HEK293 (cell line): ENCODE data around the gene CNRIP1.

Experiments
- KLF10 ChIP-seq: fragments of 450-650 bp; IDR thresholded peaks from 2 replicates; pipeline ENCODE4 v1.5.1; 2018; ENCODE audit warnings: missing biosample characterization, mild to moderate bottlenecking, missing genetic modification characterization
- ZBTB8A ChIP-seq: fragments of 450-650 bp; formaldehyde crosslinking; IDR thresholded peaks from 2 replicates; pipeline ENCODE4 v1.5.1; 2016; ENCODE audit warnings: missing biosample characterization, missing genetic modification characterization
- ZNF37A ChIP-seq: fragments of 450-650 bp; IDR thresholded peaks from 2 replicates; pipeline ENCODE4 v1.5.1; 2018; ENCODE audit warnings: missing biosample characterization, missing genetic modification characterization
- TF ChIP-seq, protein P1 (sequence below): fragments of 450-650 bp; formaldehyde crosslinking; IDR thresholded peaks from 2 replicates; pipeline ENCODE4 v1.5.1; 2016; ENCODE audit warnings: missing biosample characterization, missing genetic modification characterization

DNA sequence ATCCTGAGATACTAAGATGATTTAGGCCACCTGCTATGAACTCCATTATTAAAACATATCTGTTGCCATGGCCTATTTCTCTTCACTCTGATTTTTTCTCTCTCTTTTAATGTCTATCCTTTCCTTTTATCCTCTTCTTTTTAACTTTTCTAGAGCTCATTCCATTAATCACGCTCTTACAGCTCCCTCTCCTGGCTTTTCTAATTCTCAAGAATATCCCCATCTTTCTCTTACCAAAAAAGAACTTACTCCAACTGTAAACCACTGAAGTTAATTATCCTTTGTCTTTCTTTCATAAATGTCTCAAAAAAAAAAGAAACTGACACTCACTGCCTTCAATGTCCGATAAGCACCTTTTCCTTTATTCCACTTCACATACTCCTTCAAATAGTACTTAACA, 75.3 kb downstream of the CNRIP1 start:
- TF ChIP-seq, protein P1, sequence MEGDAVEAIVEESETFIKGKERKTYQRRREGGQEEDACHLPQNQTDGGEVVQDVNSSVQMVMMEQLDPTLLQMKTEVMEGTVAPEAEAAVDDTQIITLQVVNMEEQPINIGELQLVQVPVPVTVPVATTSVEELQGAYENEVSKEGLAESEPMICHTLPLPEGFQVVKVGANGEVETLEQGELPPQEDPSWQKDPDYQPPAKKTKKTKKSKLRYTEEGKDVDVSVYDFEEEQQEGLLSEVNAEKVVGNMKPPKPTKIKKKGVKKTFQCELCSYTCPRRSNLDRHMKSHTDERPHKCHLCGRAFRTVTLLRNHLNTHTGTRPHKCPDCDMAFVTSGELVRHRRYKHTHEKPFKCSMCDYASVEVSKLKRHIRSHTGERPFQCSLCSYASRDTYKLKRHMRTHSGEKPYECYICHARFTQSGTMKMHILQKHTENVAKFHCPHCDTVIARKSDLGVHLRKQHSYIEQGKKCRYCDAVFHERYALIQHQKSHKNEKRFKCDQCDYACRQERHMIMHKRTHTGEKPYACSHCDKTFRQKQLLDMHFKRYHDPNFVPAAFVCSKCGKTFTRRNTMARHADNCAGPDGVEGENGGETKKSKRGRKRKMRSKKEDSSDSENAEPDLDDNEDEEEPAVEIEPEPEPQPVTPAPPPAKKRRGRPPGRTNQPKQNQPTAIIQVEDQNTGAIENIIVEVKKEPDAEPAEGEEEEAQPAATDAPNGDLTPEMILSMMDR (tag by site-specific recombination) = no peak
- no peak for TF ChIP-seq KLF10 (tag by site-specific recombination)
- TF ChIP-seq ZNF37A = no peak
- no peak for TF ChIP-seq ZBTB8A (tag by site-specific recombination)
